OCI-LY1 (cell line): ENCODE data around the gene RASGEF1C.

Experiments
- H2AFZ ChIP-seq: fragments of 200-600 bp; sonication (generic), shearing (Covaris generic); 2 replicates; pipeline ENCODE4 v1.6.0; 2014; ENCODE audit warnings: antibody characterized with exemption, mild to moderate bottlenecking, low read length
- H3F3A ChIP-seq: fragments of 200-600 bp; sonication (generic), shearing (Covaris generic); 2 replicates; pipeline ENCODE4 v1.6.0; 2014; ENCODE audit warnings: mild to moderate bottlenecking, antibody characterized with exemption, low read length, moderate library complexity; ENCODE audit not compliant: insufficient read depth
- H3K27ac ChIP-seq: fragments of 200-600 bp; sonication (generic); 2 replicates; pipeline ENCODE4 v1.5.1; 2014; ENCODE audit warnings: low read length, mixed run types, mild to moderate bottlenecking, low read depth; ENCODE audit not compliant: poor library complexity, severe bottlenecking
- H3K27me3 ChIP-seq: fragments of 200-600 bp; sonication (generic); 2 replicates; pipeline ENCODE4 v1.6.0; 2014; ENCODE audit warnings: antibody characterized with exemption, mild to moderate bottlenecking, low read length, moderate library complexity; ENCODE audit not compliant: insufficient read depth
- H3K36me3 ChIP-seq: fragments of 200-600 bp; sonication (generic); 2 replicates; pipeline ENCODE4 v1.6.1; 2014; ENCODE audit warnings: mild to moderate bottlenecking, antibody characterized with exemption, low read length, moderate library complexity, mixed read lengths; ENCODE audit not compliant: insufficient read depth
- H3K4me1 ChIP-seq: fragments of 200-600 bp; sonication (generic); 2 replicates; pipeline ENCODE4 v1.5.1; 2014; ENCODE audit warnings: mild to moderate bottlenecking, low read length, moderate library complexity; ENCODE audit not compliant: insufficient read depth, severe bottlenecking
- H3K4me2 ChIP-seq: fragments of 200-600 bp; sonication (generic), shearing (Covaris generic); 2 replicates; pipeline ENCODE4 v1.6.1; 2014; ENCODE audit warnings: low read length
- H3K4me3 ChIP-seq: fragments of 200-600 bp; sonication (generic); 2 replicates; pipeline ENCODE4 v1.5.1; 2014; ENCODE audit warnings: low read length, low read depth, mild to moderate bottlenecking, mixed read lengths; ENCODE audit not compliant: poor library complexity, severe bottlenecking
- H3K79me2 ChIP-seq: fragments of 200-600 bp; shearing (Covaris generic); 2 replicates; pipeline ENCODE4 v1.6.1; 2016; ENCODE audit warnings: mixed run types, low read length, mixed read lengths; ENCODE audit not compliant: insufficient read depth
- H3K9ac ChIP-seq: fragments of 200-600 bp; sonication (generic), shearing (Covaris generic); 2 replicates; pipeline ENCODE4 v1.6.1; 2014; ENCODE audit warnings: mild to moderate bottlenecking, low read length, mixed read lengths
- H3K9me2 ChIP-seq: fragments of 200-600 bp; sonication (generic), shearing (Covaris generic); 2 replicates; pipeline ENCODE4 v1.6.1; 2014; ENCODE audit warnings: low read depth, mild to moderate bottlenecking, low read length, mixed read lengths
- H3K9me3 ChIP-seq: fragments of 200-600 bp; shearing (Covaris generic); 2 replicates; pipeline ENCODE4 v1.6.1; 2014; ENCODE audit warnings: low read length, mixed read lengths
- H4K20me1 ChIP-seq: fragments of 200-600 bp; sonication (generic), shearing (Covaris generic); 2 replicates; pipeline ENCODE4 v1.6.0; 2016; ENCODE audit warnings: mild to moderate bottlenecking, low read length; ENCODE audit not compliant: insufficient read depth
- CTCF ChIP-seq: fragments of 200-600 bp; sonication (generic), shearing (Covaris generic); IDR thresholded peaks from 2 replicates; pipeline ENCODE4 v1.5.1; 2017; ENCODE audit warnings: mild to moderate bottlenecking, antibody characterized with exemption, low read length, moderate library complexity, mixed read lengths
- EZH2 ChIP-seq: fragments of 200-600 bp; sonication (generic), shearing (Covaris generic); IDR thresholded peaks from 2 replicates; pipeline ENCODE4 v1.8.0; 2017; ENCODE audit warnings: borderline replicate concordance, mixed run types, mild to moderate bottlenecking, antibody characterized with exemption, low read length, moderate library complexity, mixed read lengths

Gene RASGEF1C

GRCh38 chr5:180173875-180174586, 35.0 kb downstream of the RASGEF1C start:
- no peaks in the 10 kb centered on the region for H3F3A ChIP-seq
- H2AFZ ChIP-seq: no peak overlapping the region
- no peaks in the 10 kb centered on the region for H3K36me3 ChIP-seq
- H3K9ac ChIP-seq: no peak overlapping the region
- no peak overlapping the region for H3K4me3 ChIP-seq
- H4K20me1 ChIP-seq: no peaks in the 10 kb centered on the region
- no peak overlapping the region for H3K4me2 ChIP-seq
- no peaks in the 10 kb centered on the region for H3K9me3 ChIP-seq
- H3K9me2 ChIP-seq: no peaks in the 10 kb centered on the region
- H3K27ac ChIP-seq: no peak overlapping the region
- TF ChIP-seq EZH2 (no peak), CTCF (no peak)
- peaks cover 4% of the 10 kb centered on the region; the same call in 1 of the 2 replicates for H3K27me3 ChIP-seq
- no peaks in the 10 kb centered on the region for H3K4me1 ChIP-seq
- H3K79me2 ChIP-seq: no peaks in the 10 kb centered on the region

- peaks cover 4% of the 10 kb centered on the region; the same call in 1 of the 2 replicates for H3K27me3 ChIP-seq
- H3K27ac ChIP-seq: no peak overlapping the region
- no peaks in the 10 kb centered on the region for H3F3A ChIP-seq
- no peak for TF ChIP-seq EZH2
- TF ChIP-seq CTCF: no peak
- H3K9ac ChIP-seq: no peak overlapping the region
- H3K4me1 ChIP-seq: no peaks in the 10 kb centered on the region
- H2AFZ ChIP-seq: no peak overlapping the region
- H3K4me2 ChIP-seq: no peak overlapping the region
- no peaks in the 10 kb centered on the region for H3K9me3 ChIP-seq
- H3K36me3 ChIP-seq: no peaks in the 10 kb centered on the region
- no peaks in the 10 kb centered on the region for H3K79me2 ChIP-seq
- no peak overlapping the region for H3K4me3 ChIP-seq
- no peaks in the 10 kb centered on the region for H3K9me2 ChIP-seq
- H4K20me1 ChIP-seq: no peaks in the 10 kb centered on the region
Measured at GRCh38 chr5:180173198-180173544, 35.8 kb downstream of the RASGEF1C start.

GRCh38 chr5:180172447-180173197, 36.4 kb downstream of the RASGEF1C start:
- Histone ChIP-seq H3K9me3 (no peaks in the 10 kb centered on the region), H3K9ac (no peak overlapping the region), H4K20me1 (no peaks in the 10 kb centered on the region), H3K4me1 (no peaks in the 10 kb centered on the region), H3K4me2 (no peak overlapping the region), H3K4me3 (no peak overlapping the region), H3K27me3 (peaks cover 4% of the 10 kb centered on the region; the same call in 1 of the 2 replicates), H3K36me3 (no peaks in the 10 kb centered on the region), H2AFZ (no peak overlapping the region), H3F3A (no peaks in the 10 kb centered on the region), H3K27ac (no peak overlapping the region), H3K79me2 (no peaks in the 10 kb centered on the region), H3K9me2 (no peaks in the 10 kb centered on the region)
- no peak for TF ChIP-seq CTCF
- no peak for TF ChIP-seq EZH2
